Measurements from ENCODE around the gene FLT3. TPM values are rescaled to one million over a fixed set of nuclear protein-coding genes. Genes with fewer than 3 reads are reported as not detected.
"Not testable (repeated sequence)": the region's sequence is repeated elsewhere in the genome, so short reads cannot be mapped to it uniquely, and the experiment has no call there.

FLT3 gene
- not detected in 2 replicates for total RNA-seq

GRCh38 chr13:28100150-28101121 is at the start of gene FLT3:
FLT3 (minus strand) TSS chr13:28100576; CDS start chr13:28100510, 66 bp downstream.
- Mint-ChIP-seq H3K36me3 (ENCODE audit: low read depth) (no peaks in the 10 kb centered on the region), H3K27ac (no peak within 1 kb of the TSS), H3K4me3 (peak within 1 kb of the TSS; percentile 58), H3K27me3 (ENCODE audit: insufficient read depth) (peaks cover 71% of the 10 kb centered on the region), H3K4me1 (ENCODE audit: low read depth) (peaks cover 5% of the 10 kb centered on the region), H3K9me3 (no peaks in the 10 kb centered on the region)
- intact Hi-C loops (cut with micrococcal nuclease) = loop anchor here (1.0 kb wide), 1 partner anchor 38 kb away; the partner anchor contains the start of gene PAN3
- peak; percentile 2 for DNase-seq (ENCODE audit: low spot score)

GRCh38 chr13:28147495-28147894 is 47.1 kb upstream of the FLT3 start:
- Mint-ChIP-seq H3K27me3 (ENCODE audit: insufficient read depth) (no peaks in the 10 kb centered on the region), H3K36me3 (ENCODE audit: low read depth) (peaks cover 5% of the 10 kb centered on the region), H3K9me3 (no peaks in the 10 kb centered on the region), H3K4me3 (no peak overlapping the region), H3K4me1 (ENCODE audit: low read depth) (peaks cover 21% of the 10 kb centered on the region), H3K27ac (no peak overlapping the region)
- intact Hi-C loops (cut with micrococcal nuclease) = no loop called here
- no peak for DNase-seq (ENCODE audit: low spot score)

GRCh38 chr13:28145049-28145448 is 44.7 kb upstream of the FLT3 start:
- intact Hi-C loops (cut with micrococcal nuclease) = no loop called here
- DNase-seq (ENCODE audit: low spot score) = no peak
- Mint-ChIP-seq H3K27ac (no peak overlapping the region), H3K4me1 (ENCODE audit: low read depth) (peaks cover 37% of the 10 kb centered on the region), H3K4me3 (no peak overlapping the region), H3K9me3 (no peaks in the 10 kb centered on the region), H3K36me3 (ENCODE audit: low read depth) (peaks cover 4% of the 10 kb centered on the region), H3K27me3 (ENCODE audit: insufficient read depth) (no peaks in the 10 kb centered on the region)

- H3K4me3 Mint-ChIP-seq; H3K36me3 Mint-ChIP-seq (ENCODE audit: low read depth); DNase-seq (ENCODE audit: low spot score); intact Hi-C loops (cut with micrococcal nuclease); H3K27ac Mint-ChIP-seq; H3K9me3 Mint-ChIP-seq; H3K27me3 Mint-ChIP-seq (ENCODE audit: insufficient read depth): not testable (repeated sequence)
- peaks cover 46% of the 10 kb centered on the region for H3K4me1 Mint-ChIP-seq (ENCODE audit: low read depth)
These were observed 41.2 kb upstream of the FLT3 start for GRCh38 chr13:28141542-28141941.

- H3K36me3 Mint-ChIP-seq (ENCODE audit: low read depth) = peaks cover 7% of the 10 kb centered on the region
- peak overlapping the region; percentile 96 for H3K27ac Mint-ChIP-seq
- H3K4me1 Mint-ChIP-seq (ENCODE audit: low read depth) = peaks cover 50% of the 10 kb centered on the region
- DNase-seq (ENCODE audit: low spot score) = no peak
- no peaks in the 10 kb centered on the region for H3K9me3 Mint-ChIP-seq
- H3K4me3 Mint-ChIP-seq = peak overlapping the region; percentile 96
- no peaks in the 10 kb centered on the region for H3K27me3 Mint-ChIP-seq (ENCODE audit: insufficient read depth)
- intact Hi-C loops (cut with micrococcal nuclease) = no loop called here
These were observed 40.2 kb upstream of the FLT3 start for GRCh38 chr13:28140433-28141125.

- intact Hi-C loops (cut with micrococcal nuclease) = loop anchor here (1.0 to 10.0 kb wide), 19 partner anchors 33 to 1914 kb away; partner anchors contain the start of genes FLT3, LNX2, MTIF3 and POLR1D
- peak overlapping the region; percentile 96 for H3K4me3 Mint-ChIP-seq
- peak overlapping the region; percentile 96 for H3K27ac Mint-ChIP-seq
- peaks cover 50% of the 10 kb centered on the region for H3K4me1 Mint-ChIP-seq (ENCODE audit: low read depth)
- no peaks in the 10 kb centered on the region for H3K27me3 Mint-ChIP-seq (ENCODE audit: insufficient read depth)
- DNase-seq (ENCODE audit: low spot score) = peak; percentile 77
- no peaks in the 10 kb centered on the region for H3K9me3 Mint-ChIP-seq
- H3K36me3 Mint-ChIP-seq (ENCODE audit: low read depth) = peaks cover 7% of the 10 kb centered on the region
These were observed 38.5 kb upstream of the FLT3 start for GRCh38 chr13:28138756-28139470.

GRCh38 chr13:28138012-28138755 is 37.8 kb upstream of the FLT3 start, which contains the start of gene PAN3:
PAN3 (plus strand) TSS chr13:28138545; CDS start chr13:28138658, 113 bp downstream.
- H3K9me3 Mint-ChIP-seq = no peaks in the 10 kb centered on the region
- H3K36me3 Mint-ChIP-seq (ENCODE audit: low read depth) = peaks cover 5% of the 10 kb centered on the region
- intact Hi-C loops (cut with micrococcal nuclease) = loop anchor here (1.0 to 10.0 kb wide), 12 partner anchors 34 to 1913 kb away; partner anchors contain the start of genes FLT3, LNX2, POLR1D and RNF6
- H3K27ac Mint-ChIP-seq = peak within 1 kb of the TSS; percentile 97
- peak within 1 kb of the TSS; percentile 96 for H3K4me3 Mint-ChIP-seq
- H3K27me3 Mint-ChIP-seq (ENCODE audit: insufficient read depth) = no peaks in the 10 kb centered on the region
- peaks cover 50% of the 10 kb centered on the region for H3K4me1 Mint-ChIP-seq (ENCODE audit: low read depth)
- DNase-seq (ENCODE audit: low spot score) = peak; percentile 89

GRCh38 chr13:28137596-28137995 is 37.2 kb upstream of the FLT3 start:
- Mint-ChIP-seq H3K27ac (peak overlapping the region; percentile 97), H3K9me3 (no peaks in the 10 kb centered on the region), H3K27me3 (ENCODE audit: insufficient read depth) (no peaks in the 10 kb centered on the region), H3K36me3 (ENCODE audit: low read depth) (peaks cover 5% of the 10 kb centered on the region), H3K4me1 (ENCODE audit: low read depth) (peaks cover 44% of the 10 kb centered on the region), H3K4me3 (peak overlapping the region; percentile 96)
- DNase-seq (ENCODE audit: low spot score) = no peak
- intact Hi-C loops (cut with micrococcal nuclease) = loop anchor here (5.0 to 10.0 kb wide), 6 partner anchors 35 to 1913 kb away; partner anchors contain the start of genes RNF6, SLC7A1 and UBL3

- peaks cover 37% of the 10 kb centered on the region for H3K4me1 Mint-ChIP-seq (ENCODE audit: low read depth)
- DNase-seq (ENCODE audit: low spot score) = no peak
- peak overlapping the region; percentile 96 for H3K4me3 Mint-ChIP-seq
- peaks cover 5% of the 10 kb centered on the region for H3K36me3 Mint-ChIP-seq (ENCODE audit: low read depth)
- intact Hi-C loops (cut with micrococcal nuclease) = loop anchor here (5.0 to 10.0 kb wide), 6 partner anchors 35 to 1912 kb away; partner anchors contain the start of genes RNF6, SLC7A1 and UBL3
- no peaks in the 10 kb centered on the region for H3K9me3 Mint-ChIP-seq
- H3K27me3 Mint-ChIP-seq (ENCODE audit: insufficient read depth) = no peaks in the 10 kb centered on the region
- H3K27ac Mint-ChIP-seq = peak overlapping the region; percentile 97
These were observed 36.5 kb upstream of the FLT3 start for GRCh38 chr13:28136916-28137315.

GRCh38 chr13:28131646-28132045 is 31.3 kb upstream of the FLT3 start:
- peaks cover 5% of the 10 kb centered on the region for H3K27me3 Mint-ChIP-seq (ENCODE audit: insufficient read depth)
- peaks cover 5% of the 10 kb centered on the region for H3K4me1 Mint-ChIP-seq (ENCODE audit: low read depth)
- no peak overlapping the region for H3K4me3 Mint-ChIP-seq
- H3K27ac Mint-ChIP-seq = no peak overlapping the region
- H3K36me3 Mint-ChIP-seq (ENCODE audit: low read depth) = no peaks in the 10 kb centered on the region
- H3K9me3 Mint-ChIP-seq = no peaks in the 10 kb centered on the region
- intact Hi-C loops (cut with micrococcal nuclease) = loop anchor here (10.0 kb wide), 3 partner anchors 1463 to 1907 kb away; partner anchors contain the start of genes RNF6, SLC7A1 and UBL3
- DNase-seq (ENCODE audit: low spot score) = no peak

GRCh38 chr13:28129911-28130693 is 29.7 kb upstream of the FLT3 start:
- peaks cover 5% of the 10 kb centered on the region for H3K27me3 Mint-ChIP-seq (ENCODE audit: insufficient read depth)
- no peaks in the 10 kb centered on the region for H3K36me3 Mint-ChIP-seq (ENCODE audit: low read depth)
- intact Hi-C loops (cut with micrococcal nuclease) = loop anchor here (10.0 kb wide), 4 partner anchors 665 to 1905 kb away; partner anchors contain the start of genes RNF6, SLC7A1 and UBL3
- DNase-seq (ENCODE audit: low spot score) = no peak
- H3K9me3 Mint-ChIP-seq = no peaks in the 10 kb centered on the region
- no peaks in the 10 kb centered on the region for H3K4me1 Mint-ChIP-seq (ENCODE audit: low read depth)
- H3K4me3 Mint-ChIP-seq = no peak overlapping the region
- H3K27ac Mint-ChIP-seq = no peak overlapping the region

Data from activated T-helper 1 cell treated with anti-CD3 and anti-CD28 coated beads, Interleukin-12 subunit alpha, Interleukin-12 subunit beta, Interleukin-2, Interleukin-4 antibody, amounts not matched to agents 30 ng/mL and 10 ng/mL and 1 ng/mL, durations not matched to agents 14 hours and 24 hours and 36 hours (primary cell).